ENCODE measurements around the gene LINC01488. TPM values are rescaled to one million over a fixed set of nuclear protein-coding genes. Genes with fewer than 3 reads are reported as not detected.
A peak's percentile ranks its signal among the peaks of the same experiment; 100 is the strongest.

LINC01488 gene
- total and polyA plus RNA-seq, 9 of the 15 experiments (the other 6 are each of a cell fraction or from before 2014, with no cell fraction given): not detected

DNA sequence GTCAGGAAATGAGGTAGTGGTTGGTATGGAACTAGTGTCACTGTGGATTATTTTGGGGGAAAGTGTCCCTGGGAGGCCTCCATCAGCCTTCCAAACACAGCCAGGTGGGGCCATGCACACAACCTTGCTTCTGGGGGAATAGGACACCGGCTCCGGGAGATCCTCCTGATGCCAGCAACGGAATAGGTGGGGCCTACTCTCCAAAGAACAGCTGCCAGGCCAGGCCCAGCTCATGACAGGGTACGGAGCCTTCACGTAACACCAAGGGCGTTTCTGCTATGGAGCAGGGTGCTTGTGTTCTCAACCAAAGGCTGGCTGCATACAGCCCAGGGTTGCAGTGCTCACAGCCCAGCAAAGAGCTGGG is 30.6 kb upstream of the LINC01488 start:
- no peaks in the 10 kb centered on the region for H3K9me3 ChIP-seq (replicated peaks; ENCODE audit: control insufficient read depth, insufficient read depth, low read depth, low read length)
- intact Hi-C loops (cut with micrococcal nuclease): no loop called here
- no peaks in the 10 kb centered on the region for H3K79me2 ChIP-seq (ENCODE audit: control insufficient read depth, insufficient read depth, low read length)
- H3K27ac ChIP-seq (ENCODE audit: extremely low read depth, low read depth, low read length): peak overlapping the region; percentile 67; the same call in 2 of the 3 replicates
- H3K36me3 ChIP-seq (ENCODE audit: control insufficient read depth, insufficient read depth, low read length): no peaks in the 10 kb centered on the region
- H3K9me1 ChIP-seq (ENCODE audit: control insufficient read depth, insufficient read depth, low read length): peaks cover 4% of the 10 kb centered on the region
- 85% methylated on average over 6 of the region's 6 CpGs for whole genome bisulfite sequencing (ENCODE audit: insufficient coverage, low coverage, missing lambda C conversion rate)
- no peaks in the 10 kb centered on the region for H3K27me3 ChIP-seq (ENCODE audit: control insufficient read depth in 2 of 2, insufficient read depth in 2 of 2, low read length in 2 of 2)
- peaks cover 32 to 39% of the 10 kb centered on the region in 2 experiments for H3K4me1 ChIP-seq (replicated peaks in 1 of 2; ENCODE audit: control insufficient read depth in 2 of 2, insufficient read depth in 2 of 2, low read length in 2 of 2)
- ATAC-seq (no peak), DNase-seq (ENCODE audit: extremely low read depth in 1 of 4, low spot score in 3 of 4) (no peak), FAIRE-seq (no peak)
- no TSS peak for BruUV-seq (replicated peaks)
- no peak overlapping the region for H3K4me2 ChIP-seq (ENCODE audit: insufficient read depth, low read length)
- peak overlapping the region; percentile 46 for H2AFZ ChIP-seq (ENCODE audit: low read depth, low read length)
- peak overlapping the region in 1 of 2 experiments; percentile 57; a peak in 1 of 4 replicates for H3K9ac ChIP-seq (ENCODE audit: insufficient read depth in 1 of 2, low read depth in 2 of 2, low read length in 2 of 2)
- TF ChIP-seq CBX2 (IDR thresholded peaks at IDR 0.05; ENCODE audit: insufficient read depth, low read length, poor library complexity, severe bottlenecking) (no peak), PURB (CRISPR knock-in tag; IDR thresholded peaks at IDR 0.05; ENCODE audit: low read depth) (no peak), CSDE1 (IDR thresholded peaks at IDR 0.05) (no peak), ZC3H8 (IDR thresholded peaks at IDR 0.05) (no peak), CREB3L1 (IDR thresholded peaks at IDR 0.05; ENCODE audit: borderline replicate concordance, low read depth) (no peak), HMG20B (CRISPR knock-in tag; IDR thresholded peaks at IDR 0.05) (no peak), ZBED1 (IDR thresholded peaks at IDR 0.05) (no peak), ZFP1 (CRISPR knock-in tag; IDR thresholded peaks at IDR 0.05) (no peak)
- in situ Hi-C loops (cut with MboI): no loop called here
- no peaks in the 10 kb centered on the region for H4K20me1 ChIP-seq (replicated peaks; ENCODE audit: control insufficient read depth, insufficient read depth, low read length)
- POLR2A ChIA-PET: no interaction called here
- CTCF ChIA-PET (ENCODE audit: low intra/inter-chr PET ratio): no interaction called here
- H3K4me3 ChIP-seq: no peak overlapping the region

All from K562 (cell line).